ENCODE results near the gene MADD.

The MADD gene

DNA sequence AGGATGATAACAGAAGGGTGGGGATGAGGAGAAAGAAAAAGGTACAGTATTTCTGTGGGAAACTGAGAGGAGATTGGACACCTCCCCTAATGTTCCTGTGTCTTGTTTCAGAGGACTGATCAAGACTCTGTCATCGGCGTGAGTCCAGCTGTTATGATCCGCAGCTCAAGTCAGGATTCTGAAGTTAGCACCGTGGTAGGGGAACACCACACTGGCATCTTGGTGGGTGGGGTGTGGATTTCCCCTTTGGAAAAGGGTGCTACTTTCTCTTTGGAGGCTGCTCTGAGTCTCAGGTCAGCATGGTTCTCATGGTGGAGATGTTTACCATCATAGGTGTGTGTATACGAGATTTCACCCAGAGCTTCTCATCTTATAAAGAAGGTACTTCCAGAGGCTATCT lies 25.5 kb downstream of the MADD start:
- Histone ChIP-seq H4K8ac (ENCODE audit: low read depth, low read length) (no peak overlapping the region), H3K79me1 (ENCODE audit: low read length) (no peaks in the 10 kb centered on the region), H2AK5ac (ENCODE audit: low read length) (no peak overlapping the region), H2BK5ac (ENCODE audit: low read length) (no peak overlapping the region), H3K36me3 (ENCODE audit: control insufficient read depth, insufficient read depth, low read length) (peaks cover 5% of the 10 kb centered on the region), H3K9ac (ENCODE audit: low read length) (no peak overlapping the region), H3K4me2 (ENCODE audit: low read length) (no peak overlapping the region), H3K27me3 (ENCODE audit: insufficient read depth, low read length, poor library complexity) (no peaks in the 10 kb centered on the region), H2BK120ac (ENCODE audit: low read depth, low read length) (no peak overlapping the region), H3K4me3 (ENCODE audit: low read length) (no peak overlapping the region), H3K18ac (ENCODE audit: low read length) (no peak overlapping the region), H4K5ac (ENCODE audit: low read length) (no peak overlapping the region), H2BK15ac (replicated peaks; ENCODE audit: low read depth) (no peak overlapping the region), H3K79me2 (ENCODE audit: control insufficient read depth, insufficient read depth, low read length) (no peaks in the 10 kb centered on the region), H3K27ac (ENCODE audit: low read depth, low read length) (no peak overlapping the region), H3K23ac (ENCODE audit: low read length) (no peak overlapping the region), H3K56ac (ENCODE audit: low read length) (no peak overlapping the region), H3K4me1 (ENCODE audit: control insufficient read depth, low read depth, low read length) (no peaks in the 10 kb centered on the region), H3K4ac (ENCODE audit: low read depth, low read length) (no peak overlapping the region)
- no peak for DNase-seq
- no CpG with 5 or more reads among the region's 5 CpGs for WGBS (ENCODE audit: extremely low coverage, insufficient coverage, low lambda C conversion rate)

DNA sequence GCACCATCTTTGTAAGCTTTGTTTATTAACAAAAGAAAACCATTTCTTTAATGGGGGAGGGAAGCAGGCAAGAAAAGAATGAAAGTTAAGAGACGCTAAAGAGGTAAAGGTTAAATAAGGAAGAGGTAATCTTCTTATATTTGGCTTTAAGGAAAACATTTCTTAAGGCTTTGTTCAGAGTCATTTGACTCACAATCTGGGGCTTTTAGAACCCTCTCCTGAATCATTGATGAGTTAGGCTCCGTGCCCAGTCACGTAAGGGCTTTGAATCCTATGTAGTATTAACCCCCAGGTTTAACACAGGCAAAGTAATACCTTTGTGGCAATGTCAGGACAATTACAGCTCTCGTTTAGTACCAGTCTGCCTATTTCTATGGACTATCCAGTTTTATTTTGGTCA lies 26.1 kb downstream of the MADD start:
- Histone ChIP-seq H4K8ac (ENCODE audit: low read depth, low read length) (no peak overlapping the region), H3K79me1 (ENCODE audit: low read length) (no peaks in the 10 kb centered on the region), H3K4ac (ENCODE audit: low read depth, low read length) (no peak overlapping the region), H3K27ac (ENCODE audit: low read depth, low read length) (no peak overlapping the region), H3K23ac (ENCODE audit: low read length) (no peak overlapping the region), H2AK5ac (ENCODE audit: low read length) (no peak overlapping the region), H3K9ac (ENCODE audit: low read length) (no peak overlapping the region), H3K4me3 (ENCODE audit: low read length) (no peak overlapping the region), H3K79me2 (ENCODE audit: control insufficient read depth, insufficient read depth, low read length) (no peaks in the 10 kb centered on the region), H3K4me2 (ENCODE audit: low read length) (no peak overlapping the region), H3K4me1 (ENCODE audit: control insufficient read depth, low read depth, low read length) (no peaks in the 10 kb centered on the region), H4K5ac (ENCODE audit: low read length) (no peak overlapping the region), H2BK15ac (replicated peaks; ENCODE audit: low read depth) (no peak overlapping the region), H3K18ac (ENCODE audit: low read length) (no peak overlapping the region), H2BK5ac (ENCODE audit: low read length) (no peak overlapping the region), H3K56ac (ENCODE audit: low read length) (no peak overlapping the region), H3K27me3 (ENCODE audit: insufficient read depth, low read length, poor library complexity) (no peaks in the 10 kb centered on the region), H3K36me3 (ENCODE audit: control insufficient read depth, insufficient read depth, low read length) (peaks cover 5% of the 10 kb centered on the region), H2BK120ac (ENCODE audit: low read depth, low read length) (no peak overlapping the region)
- no peak for DNase-seq
- WGBS (ENCODE audit: extremely low coverage, insufficient coverage, low lambda C conversion rate), result no CpG with 5 or more reads among the region's 4 CpGs

DNA sequence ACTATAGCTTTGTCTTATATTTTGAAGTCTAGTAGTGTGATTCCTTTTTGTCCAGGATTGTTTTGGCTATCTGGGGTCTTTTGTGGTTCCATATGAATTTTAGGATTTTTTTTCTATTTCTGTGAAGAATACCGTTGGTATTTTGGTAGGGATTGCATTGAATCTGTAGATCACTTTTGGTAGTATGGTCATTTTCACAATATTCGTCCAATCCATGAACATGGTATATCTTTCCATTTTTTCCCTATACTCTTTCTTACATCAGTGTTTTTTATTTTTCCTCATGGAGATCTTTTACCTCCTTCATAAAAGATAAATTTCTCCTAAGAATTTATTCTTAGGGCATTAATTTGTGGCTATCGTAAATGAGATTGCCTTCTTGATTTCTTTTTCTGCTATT lies 29.1 kb downstream of the MADD start:
- Histone ChIP-seq H4K8ac (ENCODE audit: low read depth, low read length) (no peak overlapping the region), H2BK15ac (replicated peaks; ENCODE audit: low read depth) (no peak overlapping the region), H3K36me3 (ENCODE audit: control insufficient read depth, insufficient read depth, low read length) (peaks cover 2% of the 10 kb centered on the region), H3K18ac (ENCODE audit: low read length) (no peak overlapping the region), H3K79me2 (ENCODE audit: control insufficient read depth, insufficient read depth, low read length) (no peaks in the 10 kb centered on the region), H3K27me3 (ENCODE audit: insufficient read depth, low read length, poor library complexity) (no peaks in the 10 kb centered on the region), H2BK120ac (ENCODE audit: low read depth, low read length) (no peak overlapping the region), H3K27ac (ENCODE audit: low read depth, low read length) (no peak overlapping the region), H3K4me3 (ENCODE audit: low read length) (no peak overlapping the region), H4K5ac (ENCODE audit: low read length) (no peak overlapping the region), H3K4ac (ENCODE audit: low read depth, low read length) (no peak overlapping the region), H3K9ac (ENCODE audit: low read length) (no peak overlapping the region), H2AK5ac (ENCODE audit: low read length) (no peak overlapping the region), H3K56ac (ENCODE audit: low read length) (no peak overlapping the region), H3K79me1 (ENCODE audit: low read length) (no peaks in the 10 kb centered on the region), H3K4me2 (ENCODE audit: low read length) (no peak overlapping the region), H2BK5ac (ENCODE audit: low read length) (no peak overlapping the region), H3K23ac (ENCODE audit: low read length) (no peak overlapping the region), H3K4me1 (ENCODE audit: control insufficient read depth, low read depth, low read length) (no peaks in the 10 kb centered on the region)
- DNase-seq, result no peak
- no CpG with 5 or more reads among the region's 3 CpGs for WGBS (ENCODE audit: extremely low coverage, insufficient coverage, low lambda C conversion rate)

DNA sequence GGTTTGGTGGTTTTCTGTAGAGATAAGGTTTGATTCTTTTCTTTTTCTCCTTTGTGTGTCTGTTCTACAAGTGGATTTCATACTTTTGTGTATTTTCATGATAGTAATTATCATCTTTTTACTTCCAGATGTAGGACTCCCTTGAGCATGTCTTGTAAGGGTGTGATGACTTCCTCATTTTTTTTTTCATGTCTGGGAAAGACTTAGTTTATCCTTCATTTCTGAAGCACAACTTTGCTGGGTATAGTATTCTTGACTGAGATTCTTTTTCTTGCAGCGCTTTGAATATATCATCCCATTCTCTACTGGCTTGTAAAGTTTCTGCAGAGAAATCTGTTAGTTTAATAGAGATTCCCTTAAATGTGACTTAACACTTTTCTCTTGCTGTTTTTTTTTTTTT lies 32.9 kb downstream of the MADD start:
- Histone ChIP-seq H3K9ac (ENCODE audit: low read length) (no peak overlapping the region), H3K27ac (ENCODE audit: low read depth, low read length) (no peak overlapping the region), H3K23ac (ENCODE audit: low read length) (no peak overlapping the region), H3K4me3 (ENCODE audit: low read length) (no peak overlapping the region), H2BK15ac (replicated peaks; ENCODE audit: low read depth) (no peak overlapping the region), H3K4me2 (ENCODE audit: low read length) (no peak overlapping the region), H3K4ac (ENCODE audit: low read depth, low read length) (no peak overlapping the region), H3K56ac (ENCODE audit: low read length) (no peak overlapping the region), H3K79me2 (ENCODE audit: control insufficient read depth, insufficient read depth, low read length) (no peaks in the 10 kb centered on the region), H3K79me1 (ENCODE audit: low read length) (no peaks in the 10 kb centered on the region), H3K36me3 (ENCODE audit: control insufficient read depth, insufficient read depth, low read length) (no peaks in the 10 kb centered on the region), H3K4me1 (ENCODE audit: control insufficient read depth, low read depth, low read length) (no peaks in the 10 kb centered on the region), H4K8ac (ENCODE audit: low read depth, low read length) (no peak overlapping the region), H2BK120ac (ENCODE audit: low read depth, low read length) (no peak overlapping the region), H3K27me3 (ENCODE audit: insufficient read depth, low read length, poor library complexity) (no peaks in the 10 kb centered on the region), H2AK5ac (ENCODE audit: low read length) (no peak overlapping the region), H2BK5ac (ENCODE audit: low read length) (no peak overlapping the region), H3K18ac (ENCODE audit: low read length) (no peak overlapping the region), H4K5ac (ENCODE audit: low read length) (no peak overlapping the region)
- no CpG with 5 or more reads among the region's 1 CpG for WGBS (ENCODE audit: extremely low coverage, insufficient coverage, low lambda C conversion rate)
- DNase-seq, result no peak

DNA sequence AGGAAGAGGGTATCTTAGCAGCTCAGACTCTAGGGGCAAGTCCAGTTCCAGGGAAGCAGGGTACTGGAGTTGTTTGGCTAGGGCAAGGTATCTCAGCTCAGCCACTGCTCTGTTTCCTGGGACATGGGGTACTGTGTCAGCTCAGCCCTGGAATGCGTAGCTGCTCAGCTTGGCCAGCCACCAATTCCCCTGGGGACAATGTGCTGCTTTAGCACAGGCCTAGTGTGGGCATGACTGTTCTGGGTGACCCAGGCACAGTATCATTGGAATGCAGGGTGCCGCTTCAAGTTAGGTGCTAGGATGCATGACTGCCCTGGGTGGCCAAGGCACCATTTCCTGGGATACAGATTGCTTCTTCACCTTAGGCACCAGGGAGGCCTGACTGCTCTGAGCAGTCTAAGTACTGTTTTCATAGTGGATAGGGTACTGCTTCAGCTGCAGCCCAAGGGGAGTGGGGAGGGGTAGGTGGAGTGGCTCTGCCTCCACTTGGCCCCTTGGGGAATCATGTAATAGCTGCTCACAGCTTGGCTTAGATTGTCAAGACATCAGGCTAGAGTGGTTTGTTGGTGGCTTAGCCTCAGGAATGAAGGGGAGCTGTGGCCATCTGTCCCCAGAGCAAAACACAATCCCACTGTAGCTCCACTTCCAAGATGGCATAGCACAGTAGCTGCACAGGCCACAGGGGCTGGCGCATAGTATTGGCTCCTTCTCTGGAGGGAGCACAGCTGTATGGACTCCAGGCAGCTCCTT lies 36.0 kb downstream of the MADD start:
- no peaks in the 10 kb centered on the region for H3K79me2 ChIP-seq (ENCODE audit: control insufficient read depth, insufficient read depth, low read length)
- no peak overlapping the region for H2BK15ac ChIP-seq (replicated peaks; ENCODE audit: low read depth)
- WGBS (ENCODE audit: extremely low coverage, insufficient coverage, low lambda C conversion rate), result no CpG with 5 or more reads among the region's 3 CpGs
- H3K36me3 ChIP-seq (ENCODE audit: control insufficient read depth, insufficient read depth, low read length), result peaks cover 5% of the 10 kb centered on the region
- H4K5ac ChIP-seq (ENCODE audit: low read length), result no peak overlapping the region
- no peak for DNase-seq
- H3K9ac ChIP-seq (ENCODE audit: low read length), result no peak overlapping the region
- no peak overlapping the region for H3K4me3 ChIP-seq (ENCODE audit: low read length)
- no peaks in the 10 kb centered on the region for H3K27me3 ChIP-seq (ENCODE audit: insufficient read depth, low read length, poor library complexity)
- H3K79me1 ChIP-seq (ENCODE audit: low read length), result no peaks in the 10 kb centered on the region
- no peak overlapping the region for H3K18ac ChIP-seq (ENCODE audit: low read length)
- no peak overlapping the region for H2BK120ac ChIP-seq (ENCODE audit: low read depth, low read length)
- no peak overlapping the region for H3K4ac ChIP-seq (ENCODE audit: low read depth, low read length)
- no peak overlapping the region for H3K23ac ChIP-seq (ENCODE audit: low read length)
- no peak overlapping the region for H2AK5ac ChIP-seq (ENCODE audit: low read length)
- H3K56ac ChIP-seq (ENCODE audit: low read length), result no peak overlapping the region
- no peak overlapping the region for H4K8ac ChIP-seq (ENCODE audit: low read depth, low read length)
- H2BK5ac ChIP-seq (ENCODE audit: low read length), result no peak overlapping the region
- H3K4me1 ChIP-seq (ENCODE audit: control insufficient read depth, low read depth, low read length), result no peaks in the 10 kb centered on the region
- H3K27ac ChIP-seq (ENCODE audit: low read depth, low read length), result no peak overlapping the region
- no peak overlapping the region for H3K4me2 ChIP-seq (ENCODE audit: low read length)

DNA sequence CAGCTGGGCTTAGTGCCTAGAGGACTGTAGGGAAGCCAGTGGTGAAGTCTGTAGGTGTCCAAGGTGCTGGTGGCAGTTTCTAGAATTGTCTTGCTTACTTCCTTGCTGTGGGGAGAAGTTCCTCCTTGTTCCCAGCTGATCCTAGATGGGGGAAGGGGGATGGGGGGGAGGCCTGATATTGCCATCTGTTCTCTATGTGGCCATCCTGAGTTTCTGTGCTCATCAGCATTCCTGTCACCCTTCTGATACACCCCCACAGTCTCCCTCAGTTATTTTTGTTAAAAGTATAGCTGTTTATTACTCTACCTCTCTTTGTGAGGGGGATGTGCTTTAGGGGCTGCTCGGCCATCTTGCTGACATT lies 36.5 kb downstream of the MADD start:
- no peaks in the 10 kb centered on the region for H3K27me3 ChIP-seq (ENCODE audit: insufficient read depth, low read length, poor library complexity)
- no peak overlapping the region for H4K5ac ChIP-seq (ENCODE audit: low read length)
- DNase-seq, result no peak
- no CpG with 5 or more reads among the region's 1 CpG for WGBS (ENCODE audit: extremely low coverage, insufficient coverage, low lambda C conversion rate)
- no peak overlapping the region for H3K4me2 ChIP-seq (ENCODE audit: low read length)
- no peaks in the 10 kb centered on the region for H3K4me1 ChIP-seq (ENCODE audit: control insufficient read depth, low read depth, low read length)
- no peak overlapping the region for H2BK15ac ChIP-seq (replicated peaks; ENCODE audit: low read depth)
- no peak overlapping the region for H2BK5ac ChIP-seq (ENCODE audit: low read length)
- H4K8ac ChIP-seq (ENCODE audit: low read depth, low read length), result no peak overlapping the region
- H3K9ac ChIP-seq (ENCODE audit: low read length), result no peak overlapping the region
- H3K4me3 ChIP-seq (ENCODE audit: low read length), result no peak overlapping the region
- H2AK5ac ChIP-seq (ENCODE audit: low read length), result no peak overlapping the region
- no peak overlapping the region for H2BK120ac ChIP-seq (ENCODE audit: low read depth, low read length)
- no peak overlapping the region for H3K23ac ChIP-seq (ENCODE audit: low read length)
- H3K79me2 ChIP-seq (ENCODE audit: control insufficient read depth, insufficient read depth, low read length), result no peaks in the 10 kb centered on the region
- no peak overlapping the region for H3K4ac ChIP-seq (ENCODE audit: low read depth, low read length)
- peaks cover 5% of the 10 kb centered on the region for H3K36me3 ChIP-seq (ENCODE audit: control insufficient read depth, insufficient read depth, low read length)
- no peak overlapping the region for H3K56ac ChIP-seq (ENCODE audit: low read length)
- no peaks in the 10 kb centered on the region for H3K79me1 ChIP-seq (ENCODE audit: low read length)
- no peak overlapping the region for H3K18ac ChIP-seq (ENCODE audit: low read length)
- H3K27ac ChIP-seq (ENCODE audit: low read depth, low read length), result no peak overlapping the region

Measured in mesendoderm (in vitro differentiated cells).